GM08714 (cell line): Measurements from ENCODE around the gene SMAD6.
"Not testable (repeated sequence)": the region's sequence is repeated elsewhere in the genome, so short reads cannot be mapped to it uniquely, and the experiment has no call there.

Source experiments
- H3K4me3 ChIP-seq: fragments of 200-500 bp; sonication (Bioruptor generic); 2 replicates; pipeline ENCODE4 v1.5.1; 2014; ENCODE audit warnings: mild to moderate bottlenecking, low read length, inconsistent platforms
- ZNF274 ChIP-seq: IDR thresholded peaks from 2 replicates; pipeline ENCODE4 v1.6.1; 2012; ENCODE audit warnings: mild to moderate bottlenecking, low read depth, low read length

Gene SMAD6

DNA sequence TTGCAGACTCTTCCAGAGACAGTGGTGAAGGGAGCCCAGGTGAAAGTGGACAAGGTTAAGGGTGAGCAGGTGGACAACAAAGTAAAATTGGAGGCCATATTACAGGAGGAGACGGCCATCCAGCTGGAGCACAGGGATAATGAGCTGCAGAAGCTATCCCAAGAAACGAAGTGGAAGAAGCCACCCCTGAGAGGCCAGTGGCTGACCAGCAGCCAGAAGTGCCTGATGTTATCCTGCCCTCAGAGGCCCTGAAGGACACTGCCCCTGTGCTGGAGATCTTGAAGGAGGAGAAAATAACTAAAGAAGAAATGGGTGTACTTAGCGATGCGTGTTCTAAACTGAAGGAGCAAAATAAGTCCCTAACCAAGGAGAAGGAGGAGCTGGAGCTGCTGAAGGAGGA lies 107.6 kb downstream of the SMAD6 start:
- TF ChIP-seq ZNF274: no peak
- H3K4me3 ChIP-seq: no peak overlapping the region

DNA sequence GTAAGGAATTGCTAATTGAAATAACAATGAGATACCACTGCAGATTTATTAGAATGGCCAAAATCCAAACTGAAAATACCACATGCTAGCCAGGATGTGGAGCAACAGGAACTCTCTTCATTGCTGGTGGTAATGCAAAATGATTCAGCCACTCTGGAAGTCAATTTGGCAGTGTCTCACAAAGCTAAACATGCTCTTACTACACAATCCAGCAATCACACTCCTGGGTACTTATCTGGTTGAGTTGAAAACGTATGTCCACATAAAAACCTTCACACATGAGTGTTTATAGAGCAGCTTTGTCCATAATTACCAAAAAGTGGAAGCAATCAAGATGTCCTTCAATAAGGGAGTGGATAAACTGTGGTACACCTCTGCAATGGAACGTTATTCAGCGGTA lies 113.3 kb downstream of the SMAD6 start:
- no peak for TF ChIP-seq ZNF274
- H3K4me3 ChIP-seq: no peak overlapping the region

DNA sequence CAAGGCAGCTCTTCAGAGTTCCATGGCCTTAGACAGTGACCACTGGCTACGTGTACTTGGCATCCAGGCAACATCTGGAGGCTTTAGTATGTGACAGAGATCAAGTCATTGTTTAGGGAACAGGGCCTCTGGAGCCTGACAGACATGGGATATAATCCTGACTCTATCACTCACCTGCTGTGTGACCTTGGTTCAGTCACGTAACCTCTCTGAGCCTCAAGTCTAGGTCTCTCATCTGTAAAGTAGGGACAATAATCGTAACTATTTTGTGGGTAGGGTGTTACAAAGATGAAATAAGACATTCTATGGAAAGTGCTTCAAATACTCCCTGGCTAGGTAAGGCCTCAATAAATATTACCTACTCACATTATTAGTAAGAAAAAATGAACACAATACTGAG lies 114.2 kb downstream of the SMAD6 start:
- TF ChIP-seq ZNF274: no peak

DNA sequence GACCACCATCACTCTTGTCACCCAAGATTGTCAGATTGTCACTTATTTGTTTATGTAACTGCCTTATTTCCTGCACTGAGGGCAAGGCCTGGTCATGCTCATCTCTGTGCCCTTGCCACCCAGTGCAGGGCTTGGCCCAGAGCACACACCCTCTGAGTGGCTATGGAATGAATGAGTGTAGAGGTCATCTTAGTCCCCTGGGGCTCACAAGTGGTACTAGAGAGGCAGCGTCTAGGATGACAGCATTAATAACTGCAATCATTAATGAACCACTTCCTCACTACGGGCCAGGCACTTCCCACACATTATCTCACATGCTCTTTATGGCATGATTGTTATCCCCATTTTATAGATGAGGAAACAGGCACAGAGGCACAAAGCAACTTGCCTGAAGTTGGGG lies 117.0 kb downstream of the SMAD6 start:
- TF ChIP-seq ZNF274: no peak
- H3K4me3 ChIP-seq: no peak overlapping the region

More for the DNA sequence above, 114.2 kb downstream of the SMAD6 start:
- no peak overlapping the region for H3K4me3 ChIP-seq

DNA sequence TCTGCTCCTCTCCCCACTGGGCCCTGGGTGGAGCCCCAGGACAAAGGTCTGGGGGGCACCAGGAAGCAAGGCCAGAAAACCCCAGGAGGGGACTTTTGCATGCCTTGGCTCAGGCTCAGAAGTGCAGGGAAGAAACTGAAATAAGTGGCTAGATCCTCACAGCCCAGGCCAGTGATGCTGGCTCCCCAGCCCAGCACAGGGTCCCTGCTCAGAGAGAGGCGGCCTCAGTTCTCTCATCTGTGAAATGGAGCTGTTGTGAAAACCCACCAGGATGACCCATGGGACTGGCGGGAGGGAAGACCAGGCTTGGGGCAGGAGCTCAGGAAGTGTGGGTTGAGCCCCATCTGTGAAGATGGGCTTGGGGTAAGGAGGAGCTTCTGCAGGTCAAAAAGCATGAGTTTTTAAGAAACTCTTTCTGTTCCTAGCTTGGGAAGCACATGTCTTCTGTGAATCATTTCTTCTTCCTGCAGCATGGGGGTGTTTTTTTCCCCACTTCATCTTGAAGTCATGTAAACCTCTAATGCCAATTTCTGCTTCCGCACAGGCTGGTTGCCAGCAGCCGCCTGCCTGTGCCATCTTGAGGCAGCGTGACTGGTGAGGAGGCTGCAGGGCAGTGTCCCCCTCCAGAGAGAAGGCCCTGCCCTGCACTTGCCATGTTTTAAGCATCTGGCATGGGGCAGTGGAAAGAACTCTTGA lies 118.6 kb downstream of the SMAD6 start:
- H3K4me3 ChIP-seq: no peak overlapping the region
- TF ChIP-seq ZNF274: no peak

DNA sequence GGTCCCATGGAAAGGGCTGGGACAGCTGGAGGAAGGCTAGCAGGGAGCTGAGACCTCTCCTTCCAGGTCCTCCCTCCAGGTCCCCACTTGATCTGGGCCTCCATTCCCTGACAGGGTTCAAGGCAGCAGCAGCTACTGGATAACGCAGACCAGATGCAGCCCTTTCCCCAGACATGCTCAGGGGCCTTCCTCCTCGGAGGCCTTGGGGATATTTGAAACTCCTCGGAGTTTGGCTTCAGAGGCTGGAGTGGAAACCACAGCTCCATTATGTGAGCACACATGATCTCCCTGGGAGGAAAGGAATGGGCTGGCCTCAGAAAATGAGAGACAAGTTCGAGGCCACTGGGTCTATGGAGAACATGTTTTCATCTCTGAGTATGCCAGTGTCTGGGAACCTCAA lies 119.3 kb downstream of the SMAD6 start:
- H3K4me3 ChIP-seq: no peak overlapping the region
- TF ChIP-seq ZNF274: no peak

DNA sequence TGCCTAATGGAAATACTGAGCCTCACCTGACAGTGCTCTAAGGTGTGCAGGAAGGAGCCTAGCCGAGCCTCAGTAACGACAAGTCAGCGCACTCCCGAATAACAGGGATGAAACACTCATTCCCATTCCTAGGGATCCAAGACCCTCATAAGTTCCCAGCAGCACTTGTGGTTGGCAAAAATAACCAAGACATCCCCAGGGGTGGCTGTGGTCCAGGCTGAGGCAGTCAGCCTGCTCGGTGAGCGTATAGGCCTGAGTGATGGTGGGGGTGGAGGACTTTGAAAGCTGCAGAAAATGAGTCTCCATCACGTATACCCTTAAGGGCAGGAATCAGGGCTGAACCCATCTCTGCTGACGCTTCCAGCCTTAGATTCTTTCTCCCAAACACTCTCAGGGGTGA lies 120.1 kb downstream of the SMAD6 start:
- TF ChIP-seq ZNF274: no peak
- no peak overlapping the region for H3K4me3 ChIP-seq

DNA sequence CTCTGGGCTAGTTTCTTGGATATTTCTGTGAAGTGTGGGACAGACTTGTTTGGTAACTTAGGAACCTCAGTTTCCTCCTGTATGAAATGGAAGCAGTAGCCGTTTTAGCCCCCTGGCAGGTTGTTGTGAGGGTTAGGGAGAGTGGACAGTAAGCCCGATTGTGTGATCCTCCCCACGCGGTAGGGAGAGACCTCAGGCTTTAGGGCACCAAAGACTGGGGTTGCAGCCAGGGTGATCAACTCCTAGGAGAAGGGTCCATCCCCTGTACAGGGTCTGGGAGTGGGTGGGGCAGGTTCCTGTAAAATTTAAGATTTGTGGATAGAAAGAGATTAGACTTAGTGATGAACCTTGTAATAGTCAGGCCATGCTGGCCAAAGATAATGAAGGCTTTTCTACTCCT lies 120.5 kb downstream of the SMAD6 start:
- no peak for TF ChIP-seq ZNF274
- no peak overlapping the region for H3K4me3 ChIP-seq

DNA sequence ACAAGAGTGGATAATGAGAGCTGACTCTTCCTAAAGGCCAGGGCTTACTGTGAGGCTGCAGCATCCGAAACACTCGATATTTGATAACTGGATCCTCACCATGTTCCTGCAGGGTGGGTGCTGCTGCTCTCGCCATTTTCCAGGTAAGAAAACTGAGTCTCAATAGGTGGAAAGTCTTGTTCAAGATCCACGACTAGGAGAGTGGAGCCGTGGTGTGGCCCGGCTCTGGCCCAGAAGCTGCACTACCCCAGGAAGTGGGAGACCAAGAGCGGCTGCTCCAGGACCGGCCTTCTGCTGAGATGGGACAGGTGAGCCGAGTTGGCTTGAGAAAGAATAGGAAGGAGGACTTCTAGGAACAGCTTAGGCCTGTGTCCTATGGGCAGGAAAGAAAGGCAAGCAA lies 121.6 kb downstream of the SMAD6 start:
- no peak overlapping the region for H3K4me3 ChIP-seq
- TF ChIP-seq ZNF274: no peak

DNA sequence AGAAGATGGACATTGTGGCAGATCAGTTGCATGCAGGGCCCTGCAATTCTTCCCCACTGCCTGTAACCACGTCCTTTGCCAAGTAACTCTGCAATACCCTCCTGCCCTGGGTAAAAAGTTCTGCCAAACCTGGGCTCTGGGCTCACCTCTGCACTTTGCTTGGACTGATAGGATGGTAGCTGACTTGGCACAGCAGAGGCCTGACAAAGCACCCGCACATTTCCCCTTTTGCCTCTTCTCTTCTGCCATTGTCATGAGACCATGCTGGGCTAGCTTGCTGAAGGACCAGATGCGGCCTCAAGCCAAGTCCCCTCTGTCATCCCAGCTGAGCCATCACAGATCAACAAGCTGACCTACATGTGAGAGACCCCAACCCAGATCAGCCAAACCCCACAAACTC lies 122.4 kb downstream of the SMAD6 start:
- TF ChIP-seq ZNF274: no peak

DNA sequence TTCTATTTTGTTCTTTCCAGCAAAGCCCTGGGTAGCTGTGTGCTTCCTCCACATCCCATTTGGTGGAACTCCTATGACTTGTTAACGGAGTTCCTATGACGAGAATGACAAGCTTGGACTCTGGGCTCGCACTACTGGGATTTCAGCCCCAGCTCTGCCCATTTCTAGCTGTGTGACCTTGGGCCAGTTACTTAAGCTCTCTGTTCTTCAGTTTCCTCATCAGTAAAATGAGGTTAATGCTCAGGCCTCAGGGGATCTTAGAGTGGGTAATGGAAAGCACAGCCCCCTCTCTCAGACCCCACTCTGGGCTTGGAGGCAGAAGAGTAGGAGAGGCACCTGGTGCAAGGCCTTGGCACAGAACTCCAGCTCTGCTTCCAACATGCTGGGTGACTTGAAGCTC lies 123.1 kb downstream of the SMAD6 start:
- no peak overlapping the region for H3K4me3 ChIP-seq
- TF ChIP-seq ZNF274: no peak

More for the DNA sequence above, 122.4 kb downstream of the SMAD6 start:
- no peak overlapping the region for H3K4me3 ChIP-seq

DNA sequence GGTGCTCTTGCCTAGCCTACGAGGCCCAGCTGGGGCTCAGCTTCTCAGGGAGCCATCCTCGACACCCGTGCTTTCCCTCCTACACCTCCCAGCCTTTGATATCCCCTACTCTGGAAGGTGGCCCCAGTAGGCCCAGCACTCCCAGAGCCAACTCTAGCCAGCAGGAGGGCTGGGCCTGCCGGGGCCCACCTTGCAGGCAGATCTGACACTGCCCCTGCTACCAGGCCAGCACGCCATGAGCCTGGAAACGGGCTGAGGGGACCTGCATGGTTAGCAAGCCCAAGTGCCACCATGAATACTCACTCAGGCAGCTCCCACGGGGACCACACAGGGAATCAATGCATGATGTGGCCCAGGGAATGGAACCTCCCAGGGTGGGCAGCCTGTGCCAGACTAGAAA lies 123.7 kb downstream of the SMAD6 start:
- TF ChIP-seq ZNF274: no peak
- H3K4me3 ChIP-seq: no peak overlapping the region

DNA sequence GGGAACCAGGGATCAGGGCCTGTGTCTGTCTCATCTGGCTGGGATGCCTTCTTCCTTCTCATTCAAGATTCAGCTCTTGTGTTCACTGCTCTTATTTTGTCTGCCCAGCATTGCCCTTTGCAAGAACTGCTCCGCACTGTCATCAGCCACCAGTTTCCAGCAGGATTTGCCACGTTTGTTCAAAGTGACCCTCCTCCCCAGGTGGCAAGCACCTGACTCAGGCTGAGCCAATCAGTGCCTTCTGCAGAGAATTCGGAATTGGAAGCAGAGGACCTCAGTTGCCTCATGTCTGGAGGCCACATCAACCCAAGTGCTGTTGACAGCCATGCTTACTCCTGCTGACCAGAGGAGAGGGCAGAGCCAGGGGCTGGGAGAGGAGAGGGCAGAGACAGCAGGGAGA lies 124.5 kb downstream of the SMAD6 start:
- TF ChIP-seq ZNF274: no peak
- H3K4me3 ChIP-seq: no peak overlapping the region

DNA sequence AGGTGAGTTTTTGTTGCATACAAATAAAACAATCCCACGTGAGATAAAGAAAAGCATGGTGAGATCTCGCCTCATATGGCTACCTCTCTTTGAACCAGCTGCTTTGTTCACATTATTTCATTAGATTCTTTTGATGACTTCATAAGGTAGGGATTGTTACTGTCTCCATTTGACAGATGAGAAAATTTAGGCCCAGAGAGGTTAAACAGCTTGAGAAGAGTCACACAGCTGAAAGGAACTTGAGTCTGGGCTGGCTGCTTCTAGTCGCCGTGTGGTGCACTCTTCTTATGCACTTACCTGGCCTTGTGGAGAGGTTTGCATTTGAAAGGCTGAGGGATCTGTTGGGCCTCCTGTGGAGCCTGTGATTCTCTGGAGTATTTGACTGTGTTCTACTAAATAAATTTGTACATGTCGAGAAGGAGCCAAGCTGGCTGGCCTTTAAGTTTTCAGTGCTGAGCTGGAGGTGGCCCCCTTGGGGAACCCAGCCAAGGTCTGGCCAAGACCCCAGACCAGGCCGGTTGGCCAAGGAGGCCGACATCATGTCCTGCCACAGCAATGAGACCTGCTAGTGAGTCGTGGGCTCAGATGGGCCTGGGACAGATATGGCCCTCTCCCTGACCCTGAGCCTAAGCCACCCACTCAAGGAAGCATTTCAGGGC lies 125.1 kb downstream of the SMAD6 start:
- H3K4me3 ChIP-seq: no peak overlapping the region
- TF ChIP-seq ZNF274: no peak

DNA sequence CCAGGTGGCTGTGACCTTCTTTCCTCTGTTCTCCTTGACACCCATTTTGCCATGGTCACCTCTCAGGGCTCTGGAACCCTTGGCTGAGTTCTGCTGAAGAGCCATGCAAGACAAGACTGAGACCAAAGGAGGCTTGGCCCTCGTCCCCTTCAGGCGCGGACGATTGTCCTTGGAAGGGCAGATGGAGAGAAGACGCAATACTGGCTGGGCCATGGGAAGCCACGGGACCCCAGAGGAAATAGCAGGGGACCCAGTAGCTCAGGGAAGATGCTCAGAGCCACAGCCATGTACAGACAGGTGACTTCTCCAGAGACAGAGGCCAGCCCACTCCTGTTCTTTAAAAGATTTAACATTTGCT lies 125.6 kb downstream of the SMAD6 start:
- TF ChIP-seq ZNF274: no peak

DNA sequence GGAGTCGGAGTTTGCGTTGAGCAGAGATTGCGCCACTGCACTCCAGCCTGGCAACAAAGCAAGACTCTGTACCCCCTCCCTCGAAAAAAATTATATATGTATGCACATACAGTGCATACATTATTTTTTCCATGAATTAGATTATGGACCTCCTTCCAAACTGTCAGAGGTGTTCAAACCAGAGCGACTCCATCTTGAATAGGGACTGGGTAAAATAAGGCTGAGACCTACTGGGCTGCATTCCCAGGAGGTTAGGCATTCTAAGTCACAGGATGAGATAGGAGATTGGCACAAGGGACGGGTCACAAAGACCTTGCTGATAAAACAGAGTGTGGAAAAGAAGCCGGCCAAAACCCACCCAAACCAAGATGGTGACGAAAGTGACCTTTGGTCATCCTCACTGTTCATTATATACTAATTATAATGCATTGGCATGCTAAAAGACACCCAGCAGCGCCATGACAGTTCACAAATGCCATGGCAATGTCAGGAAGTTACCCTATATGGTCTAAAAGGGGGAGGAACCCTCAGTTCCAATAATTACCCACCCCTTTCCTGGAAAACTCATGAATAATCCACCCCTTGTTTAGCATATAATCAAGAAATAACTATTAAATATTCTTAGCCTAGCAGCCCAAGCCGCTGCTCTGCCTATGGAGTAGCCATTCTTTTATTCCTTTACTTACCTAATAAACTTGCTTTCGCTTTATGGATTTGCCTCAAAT lies 126.9 kb downstream of the SMAD6 start:
- H3K4me3 ChIP-seq: not testable (repeated sequence)

More for the DNA sequence above, 125.6 kb downstream of the SMAD6 start:
- H3K4me3 ChIP-seq: no peak overlapping the region
